HL-60 (cell line): Measurements from ENCODE around the gene GDF11.

ENCODE experiments used
- DNase-seq, 2 experiments: peaks; one replicate each; pipeline ENCODE4 v3.0.0-alpha.2; 2010 to 2020; ENCODE audit warnings: low read depth in 1 of 2, low spot score in 1 of 2
- H3K27ac ChIP-seq: fragments of 250-450 bp; sonication (Bioruptor Pico); replicated peaks from 2 replicates; pipeline ENCODE4 v1.5.1; 2020; ENCODE audit warnings: mild to moderate bottlenecking, moderate library complexity
- H3K27me3 ChIP-seq: fragments of 250-450 bp; sonication (Bioruptor Pico); 2 replicates; pipeline ENCODE4 v1.5.1; 2021; ENCODE audit warnings: mild to moderate bottlenecking, moderate library complexity; ENCODE audit not compliant: insufficient read depth, poor library complexity, severe bottlenecking
- H3K4me3 ChIP-seq: replicated peaks from 2 replicates; pipeline ENCODE4 v1.5.1; 2011; ENCODE audit warnings: mild to moderate bottlenecking, control low read depth, low read length; ENCODE audit not compliant: insufficient read depth
- CTCF ChIP-seq: IDR thresholded peaks from one replicate; pipeline ENCODE4 v1.5.1; 2011; ENCODE audit warnings: low read length, control low read depth, inconsistent platforms; ENCODE audit not compliant: insufficient read depth
- GABPA ChIP-seq: IDR thresholded peaks from 2 replicates; pipeline ENCODE4 v1.6.1; 2012; ENCODE audit warnings: low read depth
- POLR2AphosphoS5 ChIP-seq: IDR thresholded peaks from 2 replicates; pipeline ENCODE4 v1.6.1; 2012; ENCODE audit warnings: low read depth
- REST ChIP-seq: IDR thresholded peaks from 2 replicates; pipeline ENCODE4 v1.6.1; 2012; ENCODE audit warnings: low read depth; ENCODE audit not compliant: insufficient replicate concordance
- SPI1 ChIP-seq: IDR thresholded peaks from 2 replicates; pipeline ENCODE4 v1.6.1; 2012; ENCODE audit warnings: low read depth, mild to moderate bottlenecking, borderline replicate concordance
- long read RNA-seq: library from polyadenylated mRNA; unstranded; transcript quantifications from one replicate; pipeline ENCODE4 v2.0.0, GENCODE V29; 2020

The GDF11 gene
- long read RNA-seq, partial matches to known transcripts = 0 of 1 reads
- long read RNA-seq, other reads (novel, unspliced or antisense) = 1 of 1 reads

GRCh38 chr12:55742719-55743405, at the start of gene GDF11:
Gene GDF11 (plus strand): TSS chr12:55743122. CDS start chr12:55743317, 195 bp downstream.
- DNase-seq = peak in 1 of 2 experiments; percentile 55
- H3K27ac ChIP-seq = peak within 1 kb of the TSS; percentile 30; the same call in 1 of the 2 replicates
- H3K27me3 ChIP-seq = peaks cover 6% of the 10 kb centered on the region
- TF ChIP-seq SPI1 = no peak
- no peak for TF ChIP-seq CTCF
- TF ChIP-seq REST = no peak
- H3K4me3 ChIP-seq = peak within 1 kb of the TSS; percentile 72

DNA sequence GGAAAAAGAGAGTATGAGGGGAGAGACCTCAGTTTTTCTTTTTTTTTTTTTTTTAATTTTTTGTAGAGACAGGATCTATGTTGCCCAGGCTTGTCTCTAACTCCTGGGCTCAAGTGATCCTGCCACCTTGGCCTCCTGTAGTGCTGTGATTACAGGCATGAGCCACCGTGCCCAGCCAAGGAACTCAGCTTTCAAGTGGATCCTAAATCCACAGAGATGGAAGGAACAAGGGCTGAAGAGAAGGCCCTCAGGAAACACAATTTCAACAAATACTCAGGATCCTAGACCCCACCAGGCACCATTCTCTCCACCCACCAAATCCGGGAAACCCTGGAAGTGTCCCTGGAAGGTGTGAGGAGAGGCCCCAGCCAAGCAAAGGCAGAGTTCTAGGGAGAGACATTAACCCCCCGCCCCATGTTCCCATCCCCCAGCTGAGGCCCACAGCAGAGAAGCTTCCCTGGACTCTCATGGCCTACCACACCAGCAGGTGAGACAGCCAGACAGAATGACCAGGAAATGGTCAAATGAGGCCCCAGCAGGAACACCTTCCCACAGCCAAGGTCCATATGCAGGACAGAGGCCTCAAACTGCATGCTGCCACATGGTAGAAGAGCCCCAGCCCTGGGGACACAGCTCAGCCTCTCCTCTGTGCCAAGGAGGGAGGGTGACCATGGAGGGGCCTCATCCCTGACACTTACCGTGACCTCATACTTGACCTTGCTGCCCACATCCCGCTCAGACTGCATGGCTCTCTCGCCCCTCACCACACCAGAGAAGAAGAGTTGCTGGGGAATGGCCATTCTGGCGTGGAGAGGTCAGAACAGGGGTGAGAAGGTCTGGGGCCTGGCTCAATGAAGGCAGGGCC, 49.4 kb upstream of the GDF11 start:
- Histone ChIP-seq H3K4me3 (no peak overlapping the region), H3K27ac (no peak overlapping the region), H3K27me3 (no peaks in the 10 kb centered on the region)
- TF ChIP-seq POLR2AphosphoS5 (no peak), SPI1 (no peak), REST (no peak), CTCF (no peak), GABPA (no peak)
- no peak for DNase-seq

- Histone ChIP-seq H3K27ac (no peak overlapping the region), H3K4me3 (no peak overlapping the region), H3K27me3 (no peaks in the 10 kb centered on the region)
- DNase-seq = no peak
- TF ChIP-seq SPI1 (no peak), CTCF (no peak), POLR2AphosphoS5 (no peak), REST (no peak), GABPA (no peak)
Measured at GRCh38 chr12:55694188-55694515, 48.8 kb upstream of the GDF11 start.
